HG03521 (cell line): Measurements from ENCODE around the gene CNGA2.
A peak's percentile ranks its signal among the peaks of the same experiment; 100 is the strongest.

Experiments used
- ATAC-seq: cut with Tn5 transposase; IDR thresholded peaks from one replicate; pipeline ENCODE4 v1.9.1; 2021; ENCODE audit warnings: mild to moderate bottlenecking, moderate library complexity; ENCODE audit not compliant: unreplicated experiment

The CNGA2 gene

DNA sequence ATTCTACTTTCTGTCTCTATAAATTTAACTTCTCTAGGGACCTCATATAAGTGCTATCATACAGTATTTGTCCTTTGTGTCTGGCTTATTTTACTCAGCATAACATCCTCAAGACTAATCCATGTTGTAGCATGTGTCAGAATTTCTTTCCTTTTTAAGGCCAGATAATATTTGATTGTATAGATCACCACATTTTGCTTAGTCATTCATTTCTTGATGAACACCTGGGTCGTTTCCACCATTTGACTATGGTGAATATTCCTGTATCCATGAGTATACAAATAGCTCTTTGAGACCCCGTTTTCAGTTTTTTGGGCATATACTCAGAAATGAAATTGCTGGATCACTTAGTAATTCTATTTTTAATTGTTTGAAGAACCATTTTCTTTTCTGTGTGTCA lies 12.0 kb downstream of the CNGA2 start:
- no peak for ATAC-seq

DNA sequence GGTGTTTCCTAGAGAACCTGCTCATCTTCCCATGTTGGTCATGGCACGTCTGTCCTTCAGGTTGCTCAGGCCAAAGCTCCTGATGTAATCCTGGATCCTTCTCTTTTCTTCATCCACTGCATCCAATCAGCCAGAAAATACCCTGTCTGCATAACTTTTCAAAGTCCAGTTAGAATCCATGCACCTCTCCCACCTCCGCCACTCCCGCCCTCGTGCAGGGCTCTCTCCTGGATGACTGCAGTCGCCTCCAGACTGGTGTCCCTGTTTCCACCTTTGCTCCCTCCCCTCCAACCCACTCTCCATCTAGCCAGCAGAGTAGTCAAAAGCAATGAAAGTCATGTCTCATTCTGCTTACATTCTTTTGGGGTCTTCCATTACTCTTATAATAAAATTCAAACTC lies 16.0 kb downstream of the CNGA2 start:
- no peak for ATAC-seq

DNA sequence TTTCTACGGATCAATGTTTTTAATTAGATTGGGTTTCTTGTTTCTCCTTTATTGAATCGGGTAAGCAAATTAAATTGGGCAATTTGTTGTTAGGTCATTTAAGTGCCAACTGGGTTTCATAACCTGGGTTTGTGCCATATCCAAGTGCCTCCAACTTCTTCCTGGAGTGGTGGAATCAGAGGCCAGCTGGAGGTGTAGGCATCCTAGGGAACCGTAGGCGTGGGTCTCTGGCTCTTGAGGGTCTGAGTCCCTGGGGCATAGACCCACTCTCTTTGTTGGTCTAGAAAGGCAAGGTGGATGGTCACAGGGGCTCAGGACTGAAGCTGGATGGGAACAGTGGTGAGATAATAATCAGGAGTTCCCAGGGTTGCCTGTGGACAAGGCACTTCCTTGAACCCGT lies 18.3 kb downstream of the CNGA2 start:
- no peak for ATAC-seq

DNA sequence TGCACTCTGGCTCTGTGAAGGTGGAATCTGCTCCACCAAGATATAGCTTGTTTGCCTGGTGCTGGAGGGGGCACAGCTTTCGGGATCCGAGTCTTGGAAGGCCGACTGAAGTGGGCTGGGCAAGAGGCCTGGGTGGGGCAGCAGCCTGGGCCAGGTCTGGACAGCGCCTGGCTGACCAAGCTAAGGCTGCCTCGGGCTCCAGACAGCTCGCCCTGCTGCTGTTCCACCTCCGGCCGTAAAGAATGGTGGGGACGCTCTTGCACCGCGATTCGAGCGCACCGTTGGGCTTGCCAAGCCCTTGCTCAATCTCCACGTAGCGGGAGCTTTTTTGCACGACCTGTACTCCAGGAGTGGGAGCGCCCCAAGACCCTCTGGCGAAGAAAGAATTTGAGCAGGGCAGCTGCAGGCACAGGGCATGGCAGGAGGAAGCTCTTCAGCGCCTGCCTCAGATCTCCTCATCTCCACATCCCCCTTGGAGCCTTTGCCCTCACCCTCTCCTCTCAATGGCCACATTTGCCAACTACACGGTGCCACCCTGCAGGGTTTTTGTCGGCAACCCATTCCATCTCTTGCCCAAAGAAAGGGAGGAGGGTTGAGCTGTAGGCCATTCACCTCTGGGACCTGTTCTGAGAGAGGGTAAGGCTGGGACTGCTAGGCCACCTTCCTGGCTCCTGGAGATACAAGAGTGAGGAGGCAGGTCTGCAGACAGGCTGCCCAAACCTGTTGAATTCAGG lies 18.9 kb downstream of the CNGA2 start:
- peak; percentile 71 for ATAC-seq

DNA sequence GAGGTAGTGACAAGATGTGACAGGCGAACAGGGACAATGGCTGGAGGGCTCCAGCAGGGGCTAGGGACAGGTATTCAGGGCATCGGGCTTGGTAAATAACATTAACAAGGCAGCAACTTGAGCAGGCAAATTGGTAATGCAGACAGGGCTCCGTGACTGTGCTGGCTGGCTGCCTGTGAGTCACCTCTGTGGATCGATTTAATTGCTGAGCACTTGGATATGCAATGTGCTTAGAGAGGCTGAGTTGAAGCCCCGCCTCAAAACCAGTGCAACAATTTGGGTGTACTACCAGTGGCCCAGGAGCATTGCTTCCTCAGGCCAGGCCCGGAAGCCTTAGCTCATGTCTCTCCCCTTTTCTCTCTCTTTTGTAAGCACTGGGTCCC lies 19.5 kb downstream of the CNGA2 start:
- no peak for ATAC-seq

DNA sequence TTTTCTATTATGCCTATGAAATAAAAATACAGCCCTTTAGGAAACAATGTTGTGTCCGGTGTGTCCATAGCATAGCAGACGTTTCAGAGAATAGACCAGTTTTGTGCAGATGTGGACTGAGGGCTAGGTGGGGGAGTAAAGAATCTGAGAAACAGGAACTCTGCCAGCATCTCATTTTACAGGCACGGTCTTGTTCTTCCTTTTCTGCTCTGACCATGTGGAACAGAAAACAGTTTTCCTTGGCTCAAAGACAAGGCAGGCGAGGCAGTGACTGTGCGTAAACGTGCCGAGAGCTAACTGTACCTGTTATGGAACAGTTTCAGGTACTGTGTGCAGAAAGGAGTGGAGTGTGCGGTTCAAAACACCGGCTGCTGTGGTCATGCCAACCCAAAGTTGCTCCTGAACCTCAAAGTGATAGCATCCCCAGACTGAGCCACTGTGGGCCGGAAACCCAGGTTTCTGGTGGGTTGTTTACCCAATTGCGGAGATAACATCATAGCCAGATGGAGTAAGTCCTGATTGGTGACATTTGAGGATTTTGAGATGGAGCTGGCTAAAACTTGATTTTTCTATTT lies 20.2 kb downstream of the CNGA2 start:
- ATAC-seq, result no peak

DNA sequence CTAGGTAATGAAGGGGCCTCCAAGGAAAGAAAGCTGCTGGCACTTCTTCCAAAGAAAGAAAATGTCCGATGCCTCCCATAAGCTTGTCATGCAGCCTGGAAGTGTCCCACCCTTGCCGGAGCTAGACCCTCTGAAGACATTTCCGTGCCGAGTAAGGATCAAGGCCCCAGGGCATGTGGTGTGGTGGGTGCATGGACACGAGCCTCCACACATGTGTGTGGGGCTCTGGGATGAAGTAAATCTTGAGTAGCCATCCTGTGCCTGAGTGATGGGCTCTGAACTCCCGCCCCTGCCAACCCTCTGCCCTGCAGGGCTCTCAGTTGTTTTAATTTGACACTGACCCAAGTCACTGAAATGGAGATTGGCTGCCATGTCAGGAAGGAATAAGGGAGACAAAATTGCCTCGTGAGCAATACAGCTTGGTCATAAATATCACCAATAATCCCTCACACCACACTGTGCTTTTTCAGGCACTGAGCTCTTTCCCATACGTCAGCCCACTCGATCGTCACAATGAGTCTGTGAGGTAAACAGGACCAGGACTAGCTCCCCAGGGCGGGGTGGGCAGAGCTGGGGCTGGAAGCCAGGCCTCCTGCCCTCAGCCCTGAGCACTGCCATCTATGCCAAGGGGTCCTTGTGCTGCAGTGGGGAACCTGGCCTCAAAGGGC lies 24.6 kb downstream of the CNGA2 start:
- ATAC-seq, result no peak

DNA sequence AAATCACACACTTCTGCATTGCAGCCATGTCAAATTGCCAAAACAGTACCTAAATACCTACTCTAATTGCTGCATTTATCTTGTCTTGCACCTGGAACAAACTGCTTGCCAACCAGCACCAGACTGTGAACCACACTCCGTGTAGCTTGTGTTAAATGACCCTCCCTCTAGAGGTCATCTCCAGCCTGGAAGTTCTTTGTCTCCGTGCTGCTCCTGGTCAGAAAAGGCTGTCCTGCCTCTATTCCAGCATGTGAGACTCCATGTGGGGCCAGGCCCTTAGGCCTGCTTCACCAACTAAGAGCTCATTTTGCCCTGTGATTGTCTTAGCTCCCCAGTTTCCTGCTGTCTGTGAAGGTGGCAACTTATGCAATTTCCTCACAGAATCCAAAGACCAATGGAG lies 28.3 kb downstream of the CNGA2 start:
- no peak for ATAC-seq

DNA sequence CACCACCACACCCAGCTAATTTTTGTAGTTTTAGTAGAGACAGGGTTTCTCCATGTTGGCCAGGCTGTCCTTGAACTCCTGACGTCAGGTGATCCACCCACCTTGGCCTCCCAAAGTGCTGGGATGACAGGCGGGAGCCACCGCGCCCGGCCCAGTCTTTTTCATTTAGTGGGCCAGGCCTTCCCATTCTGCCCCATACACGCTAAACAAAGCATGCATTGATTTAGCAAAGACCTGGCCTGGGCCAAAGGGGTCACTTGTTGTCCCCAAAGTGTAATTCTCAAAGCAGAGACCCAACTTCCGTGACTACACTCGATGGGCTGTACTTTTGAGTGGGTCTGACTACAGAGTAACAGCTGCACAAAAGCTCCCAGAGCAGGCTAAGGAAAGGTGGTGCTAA lies 29.2 kb downstream of the CNGA2 start:
- no peak for ATAC-seq

DNA sequence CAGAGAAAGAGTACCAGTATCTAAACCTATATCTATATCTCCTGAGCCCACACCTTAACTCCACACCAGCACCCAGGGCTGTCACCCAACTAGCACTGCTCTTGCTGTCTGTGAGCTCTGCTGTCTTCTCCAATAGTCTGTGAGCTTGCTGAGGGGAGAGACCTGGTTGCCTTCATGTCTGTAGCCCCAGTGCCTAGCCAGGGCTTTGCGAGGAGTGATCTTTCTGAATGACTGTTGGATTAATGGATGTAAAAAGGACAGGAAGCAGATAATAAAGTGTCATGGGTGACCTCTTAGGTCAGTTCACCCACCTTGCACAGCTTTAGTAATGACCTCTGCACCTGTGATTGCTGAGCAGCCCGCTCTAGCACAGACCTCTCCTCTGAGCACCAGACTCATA lies 30.5 kb downstream of the CNGA2 start:
- ATAC-seq, result no peak

DNA sequence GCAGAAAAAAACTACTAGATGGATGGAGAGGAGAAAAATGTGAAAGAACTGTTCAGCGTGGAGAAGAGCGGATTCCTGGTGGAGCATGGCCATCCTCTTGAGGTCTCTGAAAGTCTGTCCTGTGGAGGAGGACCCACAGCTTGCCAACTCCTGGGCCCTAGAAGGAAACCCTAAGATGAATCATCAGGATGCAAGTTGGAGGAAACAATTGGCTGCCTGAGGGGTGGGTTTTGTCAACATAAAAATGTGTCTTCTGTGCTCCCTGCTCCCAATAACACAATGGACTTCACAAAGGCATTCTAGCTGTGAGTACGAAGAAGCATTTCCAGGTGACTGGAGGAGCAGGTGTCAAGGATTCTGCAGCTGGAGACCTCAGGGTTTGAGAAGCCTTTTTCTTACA lies 37.2 kb downstream of the CNGA2 start:
- no peak for ATAC-seq

DNA sequence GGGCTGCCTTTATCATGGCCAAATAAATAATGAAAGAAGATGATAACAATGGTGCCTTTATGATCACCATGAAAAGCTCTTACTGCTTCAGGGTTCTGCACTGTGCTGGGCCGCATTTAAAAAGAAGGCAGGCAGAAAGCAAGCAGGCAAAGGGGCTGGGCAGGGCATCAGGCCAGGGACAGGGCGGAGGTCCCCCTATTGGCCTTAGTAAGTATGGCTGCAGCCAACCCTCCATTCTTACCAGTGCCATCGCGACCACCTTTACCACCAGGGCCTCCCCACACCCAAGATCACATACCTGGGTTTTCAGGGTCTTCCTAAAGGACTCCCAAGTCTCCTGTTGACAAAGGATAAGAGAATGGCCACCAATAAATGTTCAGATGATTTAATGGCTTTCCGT lies 38.9 kb downstream of the CNGA2 start:
- no peak for ATAC-seq

DNA sequence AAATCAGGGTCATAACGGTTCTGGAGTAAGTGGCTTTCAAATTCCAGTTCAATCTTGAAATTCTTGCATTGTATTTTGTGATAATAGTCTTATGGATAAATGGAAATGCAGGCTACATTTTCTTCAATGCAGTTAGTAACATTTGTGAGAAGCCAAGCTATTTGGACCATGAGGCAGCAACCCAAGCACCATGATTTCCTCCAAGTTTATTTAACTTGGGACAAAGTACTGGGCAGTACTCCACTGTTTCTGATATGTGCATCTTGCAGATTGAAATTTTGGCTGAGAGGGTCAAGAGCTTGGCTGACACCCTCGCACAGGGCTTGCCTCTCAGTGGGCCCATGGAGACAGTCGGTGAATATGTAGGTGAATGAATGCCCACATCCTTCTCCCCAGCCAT lies 39.9 kb downstream of the CNGA2 start:
- no peak for ATAC-seq

DNA sequence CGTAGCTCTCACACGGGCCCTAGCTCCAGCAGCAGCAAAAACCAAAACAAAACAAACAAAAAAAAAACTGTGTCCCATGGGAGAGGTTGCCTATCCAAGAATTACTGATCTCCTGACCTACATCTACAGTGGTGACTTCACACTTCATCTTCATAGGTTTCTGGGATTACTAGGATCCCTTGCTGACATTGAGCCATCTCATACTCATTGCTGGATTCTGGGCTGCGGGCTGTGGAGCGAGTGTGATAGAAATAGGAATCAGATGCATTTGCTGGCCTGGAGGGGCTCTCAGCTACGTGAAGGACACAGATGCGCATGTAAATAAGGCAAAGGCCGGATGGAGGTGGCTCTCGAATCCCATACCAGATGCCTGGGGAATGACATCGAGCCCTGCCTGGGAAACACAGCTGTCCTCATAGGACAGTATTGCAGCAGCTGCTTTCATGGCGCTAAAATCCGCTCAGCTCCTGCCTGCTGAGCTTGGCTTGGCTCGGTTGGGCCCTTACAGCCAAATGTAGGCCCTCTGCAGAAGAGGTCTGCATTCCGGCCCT lies 41.7 kb downstream of the CNGA2 start:
- no peak for ATAC-seq

DNA sequence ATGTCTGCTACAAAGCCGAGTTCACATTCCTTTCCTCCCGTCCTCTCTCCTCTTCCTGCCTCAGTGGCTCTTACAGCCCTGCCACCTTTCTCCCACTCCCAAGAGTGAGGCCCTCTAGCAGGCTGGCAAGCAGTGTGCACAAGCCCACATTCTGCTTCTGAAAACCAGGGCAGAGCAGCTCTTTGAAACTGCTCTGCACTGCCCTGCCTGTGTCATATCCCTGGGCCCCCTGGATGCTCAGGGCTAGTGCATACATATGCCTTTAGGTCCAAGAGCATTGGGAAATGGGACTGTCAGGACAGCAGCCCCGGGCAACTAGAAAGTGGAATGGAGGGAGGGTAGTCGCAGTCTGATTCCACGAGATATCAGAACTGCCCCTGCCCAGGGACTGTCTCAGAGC lies 42.4 kb downstream of the CNGA2 start:
- ATAC-seq, result no peak

DNA sequence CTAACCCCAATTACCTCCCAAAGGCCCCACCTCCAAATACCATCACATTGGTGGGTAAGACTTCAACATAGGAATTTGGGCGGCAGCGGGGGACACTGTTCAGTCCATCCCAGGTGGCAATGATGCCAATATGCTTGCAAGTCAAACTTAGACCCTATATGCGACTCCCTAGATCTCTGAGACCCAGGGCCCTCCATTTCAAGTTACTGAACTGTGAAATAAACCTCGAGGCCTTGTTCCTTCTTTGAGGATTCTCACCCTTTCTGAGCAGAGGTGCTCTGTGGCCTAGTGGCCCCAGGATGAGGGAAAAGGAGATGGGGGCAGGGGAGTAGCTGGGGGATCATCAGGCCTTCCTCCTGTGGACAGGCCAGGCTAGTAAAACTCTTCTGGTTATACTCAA lies 44.7 kb downstream of the CNGA2 start:
- ATAC-seq, result no peak

DNA sequence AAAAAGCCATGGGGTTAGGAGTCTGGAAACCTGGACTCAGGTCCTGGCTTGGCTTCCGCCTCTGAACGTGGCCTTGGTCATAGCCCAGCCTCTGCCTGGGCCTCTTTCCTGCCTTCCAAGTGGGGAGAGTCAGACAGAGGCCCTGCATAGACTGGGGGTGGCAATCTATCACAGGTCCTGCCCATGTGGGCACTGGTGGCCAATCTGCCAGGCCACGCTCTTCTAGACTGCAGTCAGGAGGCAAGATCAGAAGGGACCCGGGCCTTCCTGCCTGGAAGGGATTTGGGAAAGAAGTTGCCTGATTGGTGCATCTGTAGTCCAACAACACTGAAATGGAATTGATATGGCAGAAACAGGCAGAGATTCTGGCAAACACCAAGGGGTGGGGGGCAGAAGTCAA lies 46.1 kb downstream of the CNGA2 start:
- ATAC-seq, result no peak

DNA sequence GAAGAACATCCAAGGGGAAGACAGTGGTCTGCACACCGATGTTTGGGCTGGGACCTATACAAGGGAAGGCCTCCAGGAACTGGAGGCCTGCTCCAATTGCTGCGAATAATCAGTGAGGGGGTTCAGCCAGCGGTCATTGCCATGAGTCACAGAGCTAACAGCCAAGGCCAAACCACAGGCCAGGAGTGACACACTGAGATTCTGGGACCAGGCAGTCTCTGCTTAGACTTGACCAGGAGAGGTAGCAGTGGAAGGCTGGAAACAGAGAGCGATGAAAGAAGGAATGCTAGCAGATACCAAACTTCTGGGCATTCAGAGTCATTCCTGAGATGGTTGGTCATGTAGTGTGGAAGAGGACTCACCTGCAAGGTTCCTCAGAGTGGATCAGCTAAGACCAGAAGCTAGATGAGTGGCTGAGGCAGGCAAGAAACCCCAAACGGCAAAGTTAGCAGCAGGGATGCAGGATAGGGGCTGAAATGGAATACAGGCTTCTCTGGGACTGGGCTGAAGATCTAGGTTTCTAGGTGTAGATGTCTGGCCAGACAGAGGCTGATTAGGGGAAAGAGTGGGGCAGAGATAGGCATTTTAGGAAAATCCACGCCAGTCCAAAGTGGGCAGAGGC lies 54.7 kb downstream of the CNGA2 start:
- ATAC-seq, result no peak

DNA sequence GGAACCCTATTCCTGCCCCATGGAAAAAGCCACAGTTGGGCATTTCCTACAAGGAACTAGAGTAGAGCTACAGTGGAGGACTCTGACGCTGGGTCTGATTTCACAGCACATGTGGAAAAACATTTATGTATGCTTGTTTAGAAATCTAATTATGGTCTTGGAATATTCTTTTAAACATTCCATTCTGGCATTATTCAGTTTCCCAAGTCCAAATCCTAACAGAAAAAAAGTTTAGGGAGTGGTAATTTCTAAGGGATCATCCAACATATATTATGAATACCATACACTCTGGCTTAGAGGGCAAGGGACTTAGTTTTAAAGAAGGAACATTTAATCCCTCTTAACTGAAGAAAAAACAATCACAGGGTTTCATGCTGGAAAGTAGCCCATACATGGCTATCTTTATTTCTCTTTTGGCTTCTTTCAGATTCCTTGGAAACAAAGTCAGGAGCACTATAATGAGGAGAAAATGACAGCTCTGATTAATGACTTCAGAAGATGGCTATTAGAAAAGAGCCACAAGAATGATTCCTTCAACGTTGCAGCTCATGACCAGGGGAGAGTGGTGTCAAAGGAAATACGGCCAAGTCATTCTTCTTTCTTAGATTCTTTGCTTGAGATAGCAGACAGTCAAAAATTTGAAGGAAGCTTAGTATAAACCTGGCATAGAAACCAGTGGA lies 56.1 kb downstream of the CNGA2 start:
- ATAC-seq, result no peak

DNA sequence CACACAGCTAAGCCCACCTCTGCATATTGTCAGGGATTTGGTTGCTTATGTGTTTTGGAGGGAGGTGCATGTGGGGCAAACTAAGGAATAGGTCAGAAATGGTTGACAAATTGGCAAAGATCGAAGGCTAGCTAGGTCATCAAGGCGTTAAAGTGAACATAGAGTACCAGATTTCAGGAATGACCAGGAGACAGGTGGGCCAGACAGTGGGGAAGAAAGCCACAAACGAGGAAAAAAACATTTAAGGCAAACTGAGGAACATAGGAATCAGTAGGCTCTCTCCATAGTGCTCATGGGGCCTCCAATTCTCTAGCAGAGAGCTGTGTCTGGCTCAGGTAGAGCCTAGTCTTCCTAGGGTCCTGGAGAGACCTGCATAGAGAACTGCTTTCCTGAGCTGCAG lies 57.4 kb downstream of the CNGA2 start:
- ATAC-seq, result no peak

DNA sequence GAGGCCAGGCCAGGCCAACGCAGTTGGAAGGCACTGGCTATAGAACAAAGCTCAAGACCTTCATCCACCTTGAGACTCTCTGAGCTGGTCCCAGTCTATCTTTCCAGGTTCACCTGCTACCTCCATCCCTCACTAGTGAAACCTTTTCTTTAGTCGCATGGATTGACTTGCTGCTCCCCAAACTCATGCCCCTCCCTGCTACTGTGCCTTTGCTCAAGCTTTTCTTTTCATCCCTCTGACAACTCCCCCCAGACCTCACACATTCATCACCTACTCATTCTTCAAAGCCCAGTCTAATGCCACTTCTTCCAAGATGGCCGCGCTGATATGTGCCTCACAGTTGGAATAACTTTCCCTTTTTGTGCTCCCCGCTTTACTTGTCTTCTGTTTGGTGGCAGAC lies 58.0 kb downstream of the CNGA2 start:
- no peak for ATAC-seq
